ENCODE results near the gene ACSF3. TPM values are rescaled to one million over a fixed set of nuclear protein-coding genes. Genes with fewer than 3 reads are reported as not detected.

ACSF3 gene
- total RNA-seq, 1 experiment from 2014 or later: 30.8 TPM

- in situ Hi-C loops (cut with HindIII; ENCODE audit: low pct_unique_long_range_greater_than_20kb, low sequenced_read_pairs) (no loop called here), intact Hi-C loops (cut with micrococcal nuclease; ENCODE audit: unreplicated experiment) (loop anchor here (10.0 kb wide), 1 partner anchor 348 kb away; the partner anchor contains the start of gene APRT)
- no peak for TF ChIP-seq CTCF (IDR thresholded peaks at IDR 0.05)
- TF ChIP-seq TCF7L2 (IDR thresholded peaks at IDR 0.05; ENCODE audit: low read depth, low read length): no peak
- Histone ChIP-seq H3K4me3 (ENCODE audit: low read depth in 2 of 2, low read length in 2 of 2) (no peak overlapping the region), H3K9me3 (ENCODE audit: control insufficient read depth, insufficient read depth, low read depth, low read length) (no peaks in the 10 kb centered on the region), H3K36me3 (ENCODE audit: control insufficient read depth, insufficient read depth, low read length) (no peaks in the 10 kb centered on the region), H3K27me3 (ENCODE audit: control insufficient read depth, insufficient read depth, low read length) (no peaks in the 10 kb centered on the region), H3K27ac (ENCODE audit: low read length) (no peak overlapping the region), H3K4me1 (ENCODE audit: control insufficient read depth, insufficient read depth, low read length) (no peaks in the 10 kb centered on the region)
- CTCF ChIA-PET: no interaction called here
- ATAC-seq (no peak), DNase-seq (ENCODE audit: low read depth, low spot score) (no peak)
- BruUV-seq (replicated peaks): no TSS peak
- POLR2A ChIA-PET: no interaction called here
Observed at GRCh38 chr16:89163297-89163696, 69.6 kb downstream of the ACSF3 start.

- intact Hi-C loops (cut with micrococcal nuclease; ENCODE audit: unreplicated experiment) (loop anchor here (10.0 kb wide), 1 partner anchor 350 kb away; the partner anchor contains the start of gene APRT), in situ Hi-C loops (cut with HindIII; ENCODE audit: low pct_unique_long_range_greater_than_20kb, low sequenced_read_pairs) (no loop called here)
- no peaks in the 10 kb centered on the region for H3K9me3 ChIP-seq (ENCODE audit: control insufficient read depth, insufficient read depth, low read depth, low read length)
- DNase-seq (ENCODE audit: low read depth, low spot score) (no peak), ATAC-seq (no peak)
- no peak overlapping the region for H3K4me3 ChIP-seq (ENCODE audit: low read depth in 2 of 2, low read length in 2 of 2)
- no TSS peak for BruUV-seq (replicated peaks)
- H3K4me1 ChIP-seq (ENCODE audit: control insufficient read depth, insufficient read depth, low read length): peaks cover 4% of the 10 kb centered on the region; the same call in 1 of the 2 replicates
- H3K27me3 ChIP-seq (ENCODE audit: control insufficient read depth, insufficient read depth, low read length): no peaks in the 10 kb centered on the region
- ChIA-PET POLR2A (no interaction called here), CTCF (no interaction called here)
- no peak for TF ChIP-seq POLR2AphosphoS5 (IDR thresholded peaks at IDR 0.05; ENCODE audit: low read depth, low read length)
- no peak for TF ChIP-seq TCF7L2 (IDR thresholded peaks at IDR 0.05; ENCODE audit: low read depth, low read length)
- TF ChIP-seq CTCF (IDR thresholded peaks at IDR 0.05): no peak
- TF ChIP-seq SIN3A (IDR thresholded peaks at IDR 0.05; ENCODE audit: borderline replicate concordance, insufficient read depth, low read depth, low read length): no peak
- TF ChIP-seq REST (IDR thresholded peaks at IDR 0.05; ENCODE audit: insufficient read depth in 1 of 2, low read depth in 2 of 2, low read length in 1 of 2): no peak
- no peak overlapping the region for H3K27ac ChIP-seq (ENCODE audit: low read length)
- H3K36me3 ChIP-seq (ENCODE audit: control insufficient read depth, insufficient read depth, low read length): no peaks in the 10 kb centered on the region
Observed at GRCh38 chr16:89164436-89164835, 70.8 kb downstream of the ACSF3 start.

All from Panc1 (cell line).